ENCODE data around the gene RNASEL. TPM values are rescaled to one million over a fixed set of nuclear protein-coding genes. Genes with fewer than 3 reads are reported as not detected.
"Not testable (repeated sequence)": the region's sequence is repeated elsewhere in the genome, so short reads cannot be mapped to it uniquely, and the experiment has no call there.

RNASEL gene, protein sequence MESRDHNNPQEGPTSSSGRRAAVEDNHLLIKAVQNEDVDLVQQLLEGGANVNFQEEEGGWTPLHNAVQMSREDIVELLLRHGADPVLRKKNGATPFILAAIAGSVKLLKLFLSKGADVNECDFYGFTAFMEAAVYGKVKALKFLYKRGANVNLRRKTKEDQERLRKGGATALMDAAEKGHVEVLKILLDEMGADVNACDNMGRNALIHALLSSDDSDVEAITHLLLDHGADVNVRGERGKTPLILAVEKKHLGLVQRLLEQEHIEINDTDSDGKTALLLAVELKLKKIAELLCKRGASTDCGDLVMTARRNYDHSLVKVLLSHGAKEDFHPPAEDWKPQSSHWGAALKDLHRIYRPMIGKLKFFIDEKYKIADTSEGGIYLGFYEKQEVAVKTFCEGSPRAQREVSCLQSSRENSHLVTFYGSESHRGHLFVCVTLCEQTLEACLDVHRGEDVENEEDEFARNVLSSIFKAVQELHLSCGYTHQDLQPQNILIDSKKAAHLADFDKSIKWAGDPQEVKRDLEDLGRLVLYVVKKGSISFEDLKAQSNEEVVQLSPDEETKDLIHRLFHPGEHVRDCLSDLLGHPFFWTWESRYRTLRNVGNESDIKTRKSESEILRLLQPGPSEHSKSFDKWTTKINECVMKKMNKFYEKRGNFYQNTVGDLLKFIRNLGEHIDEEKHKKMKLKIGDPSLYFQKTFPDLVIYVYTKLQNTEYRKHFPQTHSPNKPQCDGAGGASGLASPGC
- 1 to 10 TPM; 2.0 to 5.7 (median 2.8) TPM for polyA plus RNA-seq

DNA sequence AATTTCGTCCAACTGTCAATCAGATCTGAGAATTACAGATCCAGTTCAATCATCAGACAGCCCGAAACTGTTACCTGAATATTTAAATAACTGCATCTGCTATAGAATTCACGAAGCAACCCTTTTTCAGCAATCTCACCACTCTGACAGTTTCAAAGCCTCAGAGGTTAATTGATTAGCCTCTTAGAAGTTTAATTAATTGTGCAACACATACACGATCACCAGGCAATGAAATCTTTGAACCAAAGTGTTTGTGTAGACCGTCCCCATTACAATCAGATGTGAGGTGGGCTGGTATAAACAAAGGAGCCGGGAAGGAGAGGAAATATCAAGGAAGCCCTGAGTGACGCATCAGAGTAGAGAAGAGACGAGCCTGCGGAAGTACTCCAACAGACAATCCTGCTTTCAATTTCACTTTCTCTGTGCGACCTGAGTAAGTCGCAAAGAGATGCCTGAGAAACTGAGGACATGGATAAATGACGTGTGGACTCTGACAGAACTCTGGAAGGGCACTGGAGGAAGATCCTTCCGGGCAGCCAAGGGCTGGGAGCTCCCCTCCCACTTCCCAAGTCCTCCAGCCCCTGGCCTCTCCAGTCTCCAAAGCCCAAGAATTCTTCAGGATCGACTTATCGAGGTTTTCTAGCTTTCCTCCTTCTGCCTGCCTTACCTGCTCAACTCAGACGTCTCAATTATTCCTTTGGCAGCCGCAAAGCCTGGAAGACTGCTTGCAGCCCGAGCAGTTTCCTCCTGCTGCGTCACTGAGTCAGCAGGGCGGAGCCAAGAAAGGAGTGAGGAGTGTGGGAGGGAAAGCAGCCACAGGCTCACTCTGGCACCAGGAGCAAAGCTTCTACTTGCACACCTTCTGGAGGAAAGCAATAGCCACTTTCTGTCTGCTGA lies at the start of gene RNASEL:
Gene RNASEL (minus strand): TSS at position 757 of the 897 bp plus-strand sequence. CDS start 2,450 bp downstream, outside the sequence.
- peaks cover 50 to 58% of the 10 kb centered on the region in 2 donors for H3K4me1 Mint-ChIP-seq

DNA sequence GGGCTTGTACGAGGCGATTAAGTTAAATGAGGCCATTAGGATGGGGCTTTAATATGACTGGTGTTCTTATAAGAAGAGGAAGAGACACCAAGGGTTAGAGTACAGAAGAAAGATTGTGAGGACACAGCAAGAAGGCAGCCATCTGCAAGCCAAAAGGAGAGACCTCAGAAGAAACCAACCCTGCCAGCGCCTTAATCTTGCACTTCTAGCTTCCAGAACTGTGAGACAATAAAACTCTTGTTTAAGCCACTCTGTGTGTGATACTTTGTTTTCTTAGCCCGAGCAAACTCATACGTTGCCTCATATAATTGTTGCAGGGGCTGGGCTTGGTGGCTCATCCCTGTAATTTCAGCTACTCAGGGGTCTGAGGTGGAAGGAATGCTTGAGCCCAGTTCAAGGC lies 48.7 kb upstream of the RNASEL start:
- H3K27me3 Mint-ChIP-seq (ENCODE audit: low read depth in 3 of 3), result peaks cover 7 to 16% (median 10%) of the 10 kb centered on the region in 3 donors
- peaks cover 0 to under 1% of the 10 kb centered on the region in 2 donors for H3K4me1 Mint-ChIP-seq
- H3K27ac Mint-ChIP-seq, result no peak overlapping the region
- H3K36me3 Mint-ChIP-seq, result no peaks in the 10 kb centered on the region
- DNase-seq, result no peak
- H3K9me3 Mint-ChIP-seq, result no peaks in the 10 kb centered on the region
- no peak overlapping the region for H3K4me3 Mint-ChIP-seq

More for the DNA sequence above, at the start of gene RNASEL:
- Mint-ChIP-seq H3K9me3 (no peaks in the 10 kb centered on the region), H3K4me3 (peak within 1 kb of the TSS; percentile 96 to 100 (median 98)), H3K27ac (peak within 1 kb of the TSS; percentile 98 to 100 (median 100)), H3K27me3 (ENCODE audit: low read depth in 3 of 3) (peaks cover 0 to 7% (median 2%) of the 10 kb centered on the region in 3 donors), H3K36me3 (peaks cover 21 to 27% (median 25%) of the 10 kb centered on the region in 3 donors)
- peak; percentile 60 to 70 (median 69) for DNase-seq

DNA sequence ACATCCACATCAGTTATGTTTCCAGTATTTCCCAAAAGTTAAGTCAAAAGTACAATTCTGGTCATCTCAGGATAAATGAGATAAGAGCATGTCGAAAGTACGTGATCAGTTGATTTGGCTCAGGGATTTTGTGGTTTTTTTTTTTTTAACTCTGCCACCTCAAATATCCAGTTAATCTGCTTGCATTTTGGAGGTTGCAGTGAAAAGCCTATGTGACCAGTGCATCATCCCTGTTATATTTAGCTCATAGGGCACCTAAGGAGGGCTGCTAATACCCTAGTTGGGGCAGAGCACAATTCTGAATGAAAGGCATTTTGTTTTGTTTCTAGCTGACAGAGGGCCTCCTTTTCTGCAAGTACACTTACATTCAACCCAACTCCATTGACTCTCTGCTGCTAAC lies 46.8 kb upstream of the RNASEL start:
- Mint-ChIP-seq H3K27ac (no peak overlapping the region), H3K9me3 (no peaks in the 10 kb centered on the region), H3K36me3 (no peaks in the 10 kb centered on the region), H3K27me3 (ENCODE audit: low read depth in 3 of 3) (peaks cover 11 to 23% (median 13%) of the 10 kb centered on the region in 3 donors), H3K4me1 (peaks cover 6 to 15% of the 10 kb centered on the region in 2 donors), H3K4me3 (no peak overlapping the region)
- no peak for DNase-seq

DNA sequence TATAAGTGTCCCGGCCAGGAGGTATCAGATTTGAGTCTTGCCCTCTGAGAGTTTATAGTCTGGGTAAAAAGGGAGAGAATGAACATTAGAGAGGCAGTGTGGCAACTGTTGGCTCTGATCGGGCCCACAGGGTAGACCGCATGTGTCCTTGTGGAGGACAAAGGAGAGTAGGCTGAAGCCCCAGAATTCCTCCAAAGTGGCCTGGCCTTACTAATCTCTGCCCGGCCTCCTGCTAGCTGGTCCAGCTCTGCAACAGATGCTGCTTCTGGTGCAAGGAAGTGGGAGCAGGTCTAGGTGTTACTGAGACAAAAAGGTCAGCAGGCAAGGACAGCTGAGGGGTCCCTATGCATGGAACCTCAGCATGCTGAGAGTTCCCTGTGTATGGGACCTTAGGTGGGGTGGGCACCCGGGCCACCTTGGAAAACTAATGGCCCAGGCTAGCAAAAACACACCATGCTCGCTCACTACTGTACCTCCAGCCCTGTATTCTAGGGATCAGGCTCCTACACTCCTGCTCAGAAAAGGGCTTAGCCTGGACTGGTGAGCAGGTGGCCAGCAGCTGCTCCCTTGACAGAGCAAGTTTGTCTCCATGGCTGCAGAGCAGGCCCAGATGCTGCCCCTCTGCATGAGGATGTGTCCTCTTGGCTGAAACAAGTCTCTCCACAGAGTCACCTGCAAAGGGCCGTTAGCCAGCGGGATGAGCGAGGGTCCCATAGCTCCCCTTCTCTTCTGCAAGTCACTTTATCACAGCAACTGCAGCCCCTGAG lies 45.4 kb upstream of the RNASEL start:
- Mint-ChIP-seq H3K4me3 (no peak overlapping the region), H3K27me3 (ENCODE audit: low read depth in 3 of 3) (peaks cover 14 to 28% (median 16%) of the 10 kb centered on the region in 3 donors), H3K36me3 (no peaks in the 10 kb centered on the region)

DNA sequence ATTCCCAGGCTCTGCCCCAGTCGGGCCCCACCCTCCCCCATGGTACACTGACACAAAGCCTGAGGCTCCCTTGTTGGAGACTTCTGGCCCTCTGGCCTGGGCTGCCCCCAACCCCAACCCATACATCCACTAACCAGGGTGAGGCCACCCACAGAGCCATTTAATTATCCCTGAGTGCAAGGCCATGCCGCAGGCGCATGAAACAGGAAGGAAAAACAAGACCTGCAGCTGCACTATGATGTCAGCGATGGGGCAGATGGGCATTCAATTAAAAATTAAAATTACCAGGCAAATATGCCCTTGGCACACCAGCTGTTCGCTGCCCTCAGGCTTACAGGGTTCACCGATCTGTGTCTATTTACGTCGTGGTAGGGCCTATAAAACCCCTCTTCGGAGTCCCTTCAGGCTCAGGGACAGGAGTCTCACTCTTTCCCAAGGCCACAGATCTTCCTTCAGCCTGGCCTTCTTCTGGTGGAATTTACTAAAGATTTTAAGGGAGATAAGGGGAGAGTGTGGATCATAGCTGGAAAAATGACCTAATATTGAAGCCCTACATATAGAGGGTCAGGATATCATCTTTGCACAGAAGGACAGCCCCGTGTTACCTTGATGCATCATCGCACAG lies 44.7 kb upstream of the RNASEL start:
- H3K36me3 Mint-ChIP-seq, result no peaks in the 10 kb centered on the region
- no peak overlapping the region for H3K27ac Mint-ChIP-seq
- no peak overlapping the region for H3K4me3 Mint-ChIP-seq
- DNase-seq, result no peak
- no peaks in the 10 kb centered on the region for H3K9me3 Mint-ChIP-seq
- peaks cover 16 to 27% (median 17%) of the 10 kb centered on the region in 3 donors for H3K27me3 Mint-ChIP-seq (ENCODE audit: low read depth in 3 of 3)
- H3K4me1 Mint-ChIP-seq, result peaks cover 25 to 36% of the 10 kb centered on the region in 2 donors

More for the DNA sequence above, 45.4 kb upstream of the RNASEL start:
- Mint-ChIP-seq H3K9me3 (no peaks in the 10 kb centered on the region), H3K27ac (no peak overlapping the region), H3K4me1 (peaks cover 20 to 29% of the 10 kb centered on the region in 2 donors)
- DNase-seq, result no peak

DNA sequence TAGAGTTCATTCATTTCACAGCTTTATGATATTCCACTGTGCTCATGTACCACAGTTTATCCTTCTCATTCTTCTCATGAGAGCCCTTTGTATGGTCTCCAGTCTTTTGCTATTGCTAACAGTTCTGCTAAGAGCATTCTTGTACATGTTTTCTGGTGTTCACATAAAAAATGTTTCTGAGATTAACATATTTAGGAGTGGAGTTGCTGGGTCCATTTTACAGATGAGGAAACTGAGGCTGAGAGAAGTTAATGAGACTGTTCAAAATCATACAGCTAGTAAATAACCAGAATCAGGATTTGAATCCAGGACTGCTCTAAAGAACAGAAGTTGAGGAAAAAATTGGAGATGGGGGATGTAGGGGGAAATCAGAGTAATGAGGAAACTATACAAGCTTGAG lies 44.0 kb upstream of the RNASEL start:
- Mint-ChIP-seq H3K27me3 (ENCODE audit: low read depth in 3 of 3) (peaks cover 19 to 29% (median 21%) of the 10 kb centered on the region in 3 donors), H3K9me3 (no peaks in the 10 kb centered on the region), H3K36me3 (no peaks in the 10 kb centered on the region), H3K4me3 (no peak overlapping the region), H3K27ac (no peak overlapping the region), H3K4me1 (peaks cover 25 to 37% of the 10 kb centered on the region in 2 donors)
- DNase-seq, result no peak

DNA sequence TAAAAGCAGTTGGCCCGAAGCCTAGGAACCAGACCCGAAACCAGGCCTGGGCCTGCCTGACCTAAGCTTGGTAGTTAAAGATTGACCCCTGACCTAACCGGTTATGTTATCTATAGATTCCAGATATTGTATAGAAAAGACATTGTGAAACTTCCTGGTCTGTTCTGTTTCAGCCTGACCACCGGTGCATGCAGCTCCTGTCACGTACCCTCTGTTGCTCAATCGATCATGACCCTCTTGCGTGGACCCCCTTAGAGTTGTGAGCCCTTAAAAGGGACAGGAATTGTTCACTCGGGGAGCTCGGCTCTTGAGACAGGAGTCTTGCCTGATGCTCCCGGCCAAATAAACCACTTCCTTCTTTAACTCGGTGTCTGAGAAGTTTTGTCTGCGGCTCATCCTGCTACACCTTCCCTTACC lies 43.4 kb upstream of the RNASEL start:
- H3K36me3 Mint-ChIP-seq, H3K9me3 Mint-ChIP-seq, DNase-seq: not testable (repeated sequence)
- peak overlapping the region in 3 of 5 donors; percentile 14 to 63 (median 49) for H3K4me3 Mint-ChIP-seq
- peaks cover 21 to 24% (median 24%) of the 10 kb centered on the region in 3 donors for H3K27me3 Mint-ChIP-seq (ENCODE audit: low read depth in 3 of 3)
- peak overlapping the region in 2 of 6 donors; percentile 32 to 38 for H3K27ac Mint-ChIP-seq
- peaks cover 25 to 37% of the 10 kb centered on the region in 2 donors for H3K4me1 Mint-ChIP-seq

DNA sequence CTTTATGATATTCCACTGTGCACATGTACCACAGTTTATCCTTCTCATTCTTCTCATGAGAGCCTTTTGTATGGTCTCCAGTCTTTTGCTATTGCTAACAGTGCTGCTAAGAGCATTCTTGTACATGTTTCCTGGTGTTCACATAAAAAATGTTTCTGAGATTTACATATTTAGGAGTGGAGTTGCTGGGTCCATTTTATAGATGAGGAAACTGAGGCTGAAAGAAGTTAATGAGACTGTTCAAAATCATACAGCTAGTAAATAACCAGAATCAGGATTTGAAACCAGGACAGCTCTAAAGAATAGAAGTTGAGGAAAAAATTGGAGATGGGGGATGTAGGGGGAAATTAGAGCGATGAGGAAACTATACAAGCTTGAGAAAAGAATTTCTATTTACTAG lies 42.9 kb upstream of the RNASEL start:
- H3K27ac Mint-ChIP-seq, result peak overlapping the region in 1 of 6 donors; percentile 32
- H3K27me3 Mint-ChIP-seq (ENCODE audit: low read depth in 3 of 3), result peaks cover 21 to 28% (median 22%) of the 10 kb centered on the region in 3 donors
- H3K4me3 Mint-ChIP-seq, result no peak overlapping the region
- DNase-seq, result no peak
- H3K9me3 Mint-ChIP-seq, result no peaks in the 10 kb centered on the region
- H3K4me1 Mint-ChIP-seq, result peaks cover 25 to 37% of the 10 kb centered on the region in 2 donors
- H3K36me3 Mint-ChIP-seq, result no peaks in the 10 kb centered on the region

DNA sequence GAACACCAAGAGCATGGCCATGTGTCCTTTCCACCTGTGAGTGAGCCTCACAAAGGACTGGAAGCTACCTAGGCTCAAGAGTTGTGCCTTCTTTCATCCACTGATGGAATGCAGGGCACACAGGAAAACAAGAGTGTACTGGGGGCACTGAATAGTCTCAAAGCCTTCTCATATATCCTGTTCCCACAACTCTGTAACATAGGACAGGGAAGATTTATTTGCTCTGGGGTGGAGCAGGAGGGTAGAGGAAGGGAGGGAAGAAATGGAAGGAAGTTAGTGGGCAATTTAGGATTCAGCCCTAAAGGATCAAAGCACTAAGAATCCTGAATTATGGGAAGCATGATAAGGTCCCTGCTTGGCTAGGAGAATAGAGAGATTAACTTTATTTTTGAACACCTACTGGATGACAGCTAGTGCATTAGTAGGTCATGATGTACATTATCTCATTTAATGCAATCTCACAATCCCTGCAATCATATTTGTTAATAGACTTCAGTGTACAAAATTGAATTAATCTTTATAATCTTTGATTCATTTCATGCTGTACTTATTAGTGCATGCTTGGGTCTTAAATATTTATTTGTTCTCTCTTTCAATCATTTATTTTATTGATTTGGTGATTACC lies 42.1 kb upstream of the RNASEL start:
- no peaks in the 10 kb centered on the region for H3K36me3 Mint-ChIP-seq
- H3K27ac Mint-ChIP-seq, result peak overlapping the region in 5 of 6 donors; percentile 12 to 82 (median 72)
- peaks cover 21 to 32% (median 22%) of the 10 kb centered on the region in 3 donors for H3K27me3 Mint-ChIP-seq (ENCODE audit: low read depth in 3 of 3)
- no peak for DNase-seq
- H3K9me3 Mint-ChIP-seq, result no peaks in the 10 kb centered on the region
- H3K4me1 Mint-ChIP-seq, result peaks cover 25 to 37% of the 10 kb centered on the region in 2 donors
- peak overlapping the region in 1 of 5 donors; percentile 28 for H3K4me3 Mint-ChIP-seq

DNA sequence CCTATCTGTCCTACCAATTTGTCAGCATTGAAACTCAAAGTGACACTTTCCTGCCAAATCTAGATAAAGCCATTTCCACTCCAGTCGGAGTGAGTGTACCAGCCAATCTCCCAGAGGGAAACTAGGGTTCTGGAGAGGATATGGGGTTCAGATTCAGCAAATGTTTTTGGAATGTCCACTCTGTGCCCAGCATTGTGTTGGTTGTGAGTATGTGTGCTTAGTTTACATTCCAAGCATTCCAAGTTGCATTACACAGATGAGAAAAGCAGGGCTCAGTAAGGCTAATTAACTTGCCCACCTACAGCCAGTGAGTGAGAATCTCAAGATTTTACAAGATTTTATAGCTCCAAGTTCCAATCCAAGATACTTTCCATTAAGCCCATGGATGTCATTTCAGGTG lies 41.5 kb upstream of the RNASEL start:
- Mint-ChIP-seq H3K36me3 (no peaks in the 10 kb centered on the region), H3K4me1 (peaks cover 25 to 37% of the 10 kb centered on the region in 2 donors), H3K4me3 (peak overlapping the region in 3 of 5 donors; percentile 62 to 75 (median 73)), H3K27me3 (ENCODE audit: low read depth in 3 of 3) (peaks cover 21 to 32% (median 22%) of the 10 kb centered on the region in 3 donors), H3K9me3 (no peaks in the 10 kb centered on the region), H3K27ac (peak overlapping the region in 5 of 6 donors; percentile 19 to 87 (median 83))
- no peak for DNase-seq

DNA sequence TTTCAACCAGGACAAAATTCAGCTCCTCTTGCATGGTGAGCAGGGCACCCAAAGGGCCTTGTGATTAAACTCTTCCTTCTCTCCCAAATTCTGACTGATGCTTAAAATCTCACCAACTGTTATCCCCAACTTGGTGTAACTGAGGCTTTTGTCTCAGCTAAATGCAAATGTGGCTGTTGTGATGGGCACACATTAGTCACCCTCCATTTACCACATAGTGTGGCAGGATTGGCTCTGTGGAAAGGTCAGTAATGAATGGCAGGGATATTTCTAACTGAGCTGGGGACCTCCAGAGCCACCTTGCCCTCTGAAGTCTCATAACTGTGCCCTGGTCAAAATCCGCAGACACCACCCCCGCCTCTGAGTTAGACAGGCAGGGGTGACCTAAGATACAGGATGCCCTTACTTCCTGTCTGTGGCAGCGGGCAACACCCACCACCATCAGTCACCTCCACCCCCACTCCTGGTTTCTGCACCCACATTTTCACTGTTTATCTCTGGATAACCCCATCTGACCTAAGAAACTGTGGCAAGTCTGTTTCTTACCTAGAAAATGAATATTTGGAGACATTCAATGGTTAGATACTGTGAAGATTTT lies 40.5 kb upstream of the RNASEL start:
- peak; percentile 85 to 91 (median 85) for DNase-seq
- H3K27me3 Mint-ChIP-seq (ENCODE audit: low read depth in 3 of 3), result peaks cover 18 to 32% (median 23%) of the 10 kb centered on the region in 3 donors
- no peaks in the 10 kb centered on the region for H3K36me3 Mint-ChIP-seq
- no peaks in the 10 kb centered on the region for H3K9me3 Mint-ChIP-seq
- peak overlapping the region; percentile 9 to 87 (median 82) for H3K27ac Mint-ChIP-seq
- H3K4me3 Mint-ChIP-seq, result peak overlapping the region; percentile 14 to 75 (median 62)
- peaks cover 25 to 37% of the 10 kb centered on the region in 2 donors for H3K4me1 Mint-ChIP-seq

Measured in immature natural killer cell (primary cell).